H9 (cell line): Measurements from ENCODE around the gene CCDC33. TPM values are rescaled to one million over a fixed set of nuclear protein-coding genes. Genes with fewer than 3 reads are reported as not detected.

Source experiments
- DNase-seq: peaks from one replicate; pipeline ENCODE4 v3.0.0-alpha.2; 2017
- H2AFZ ChIP-seq: one replicate; pipeline ENCODE4 v1.6.1; 2013; ENCODE audit warnings: mild to moderate bottlenecking, low read length, control low read depth, moderate library complexity
- H2AK5ac ChIP-seq: 2 replicates; pipeline ENCODE4 v1.6.1; 2013; ENCODE audit warnings: low read length, control low read depth, mixed read lengths; ENCODE audit not compliant: insufficient read length
- H2BK120ac ChIP-seq: one replicate; pipeline ENCODE4 v1.6.1; 2013; ENCODE audit warnings: low read depth, mild to moderate bottlenecking, low read length, control low read depth, inconsistent platforms; ENCODE audit not compliant: poor library complexity, severe bottlenecking
- H2BK12ac ChIP-seq: 2 replicates; pipeline ENCODE4 v1.6.1; 2013; ENCODE audit warnings: low read length, control low read depth, mixed read lengths, low read depth; ENCODE audit not compliant: insufficient read length
- H2BK15ac ChIP-seq: 2 replicates; pipeline ENCODE4 v1.6.1; 2013; ENCODE audit warnings: low read depth, low read length, control low read depth
- H2BK20ac ChIP-seq: one replicate; pipeline ENCODE4 v1.6.1; 2013; ENCODE audit warnings: low read depth, mild to moderate bottlenecking, low read length, control low read depth, inconsistent platforms; ENCODE audit not compliant: poor library complexity, severe bottlenecking
- H2BK5ac ChIP-seq: 2 replicates; pipeline ENCODE4 v1.6.1; 2013; ENCODE audit warnings: low read length, control low read depth, mixed read lengths; ENCODE audit not compliant: insufficient read length
- H3K14ac ChIP-seq: 2 replicates; pipeline ENCODE4 v1.6.1; 2013; ENCODE audit warnings: low read length, control low read depth; ENCODE audit not compliant: insufficient read depth
- H3K18ac ChIP-seq: 2 replicates; pipeline ENCODE4 v1.6.1; 2013; ENCODE audit warnings: low read depth, mild to moderate bottlenecking, mixed read lengths, low read length, control low read depth; ENCODE audit not compliant: insufficient read length
- H3K23ac ChIP-seq: 2 replicates; pipeline ENCODE4 v1.6.1; 2013; ENCODE audit warnings: low read length, control low read depth, mixed read lengths, low read depth; ENCODE audit not compliant: insufficient read length
- H3K23me2 ChIP-seq: 2 replicates; pipeline ENCODE4 v1.6.1; 2013; ENCODE audit warnings: low read depth, mild to moderate bottlenecking, mixed read lengths, low read length, control low read depth; ENCODE audit not compliant: insufficient read length, poor library complexity, severe bottlenecking
- H3K27ac ChIP-seq: 2 replicates; pipeline ENCODE4 v1.5.1; 2013; ENCODE audit warnings: low read length, control low read depth, mixed read lengths, low read depth; ENCODE audit not compliant: insufficient read length
- H3K27me3 ChIP-seq: 2 replicates; pipeline ENCODE4 v1.6.1; 2013; ENCODE audit warnings: low read length, control low read depth, inconsistent platforms; ENCODE audit not compliant: insufficient read depth
- H3K4ac ChIP-seq: 2 replicates; pipeline ENCODE4 v1.6.1; 2013; ENCODE audit warnings: low read depth, mild to moderate bottlenecking, control low read depth, inconsistent platforms, low read length, moderate library complexity
- H3K4me1 ChIP-seq: 2 replicates; pipeline ENCODE4 v1.6.1; 2013; ENCODE audit warnings: low read length, control low read depth, inconsistent platforms; ENCODE audit not compliant: insufficient read depth
- H3K4me2 ChIP-seq: 2 replicates; pipeline ENCODE4 v1.6.1; 2013; ENCODE audit warnings: low read length, control low read depth, mixed read lengths; ENCODE audit not compliant: insufficient read length, insufficient read depth
- H3K56ac ChIP-seq: 2 replicates; pipeline ENCODE4 v1.6.1; 2013; ENCODE audit warnings: low read depth, mild to moderate bottlenecking, mixed read lengths, low read length, control low read depth; ENCODE audit not compliant: insufficient read length
- H3K79me1 ChIP-seq: 2 replicates; pipeline ENCODE4 v1.6.1; 2013; ENCODE audit warnings: low read depth, mild to moderate bottlenecking, moderate library complexity, low read length, control low read depth, inconsistent platforms; ENCODE audit not compliant: insufficient read depth, poor library complexity, severe bottlenecking
- H3K79me2 ChIP-seq: 2 replicates; pipeline ENCODE4 v1.6.1; 2013; ENCODE audit warnings: low read length, control low read depth, inconsistent platforms; ENCODE audit not compliant: insufficient read depth
- H3K9ac ChIP-seq: 2 replicates; pipeline ENCODE4 v1.6.1; 2013; ENCODE audit warnings: low read length, control low read depth, mixed read lengths; ENCODE audit not compliant: insufficient read length; ENCODE audit errors: extremely low read depth
- H3K9me3 ChIP-seq: one replicate; pipeline ENCODE4 v1.6.1; 2013; ENCODE audit warnings: low read depth, low read length, inconsistent platforms; ENCODE audit not compliant: control insufficient read depth
- H3T11ph ChIP-seq: one replicate; pipeline ENCODE4 v1.6.1; 2013; ENCODE audit warnings: mild to moderate bottlenecking, low read length, control low read depth, inconsistent platforms
- H4K20me1 ChIP-seq: one replicate; pipeline ENCODE4 v1.6.1; 2013; ENCODE audit not compliant: control insufficient read depth, insufficient read length, insufficient read depth
- H4K5ac ChIP-seq: 2 replicates; pipeline ENCODE4 v1.6.1; 2013; ENCODE audit warnings: low read depth, mild to moderate bottlenecking, mixed read lengths, low read length, control low read depth; ENCODE audit not compliant: insufficient read length
- H4K8ac ChIP-seq: replicated peaks from 2 replicates; pipeline ENCODE4 v1.6.1; 2013; ENCODE audit warnings: low read length, control low read depth, mixed read lengths, low read depth; ENCODE audit not compliant: insufficient read length
- H4K91ac ChIP-seq: 2 replicates; pipeline ENCODE4 v1.6.1; 2013; ENCODE audit warnings: low read depth, mild to moderate bottlenecking, moderate library complexity, mixed read lengths, low read length, control low read depth; ENCODE audit not compliant: insufficient read length
- H3K27ac Mint-ChIP-seq, 3 experiments: 2 replicates in 2 of 3; 3 replicates in 1 of 3; pipeline ENCODE4 v1.8.0; 2020 to 2021; ENCODE audit warnings: mixed read lengths in 3 of 3, mild to moderate bottlenecking in 1 of 3, moderate library complexity in 1 of 3
- H3K27me3 Mint-ChIP-seq: 2 replicates; pipeline ENCODE4 v1.8.0; 2021; ENCODE audit warnings: low read depth, mild to moderate bottlenecking, moderate library complexity, mixed read lengths
- H3K36me3 Mint-ChIP-seq, 3 experiments: 2 replicates in 2 of 3; 3 replicates in 1 of 3; pipeline ENCODE4 v1.8.0; 2020 to 2021; ENCODE audit warnings: low read depth in 3 of 3, mixed read lengths in 3 of 3; ENCODE audit not compliant: insufficient read depth in 1 of 3
- H3K4me1 Mint-ChIP-seq, 2 experiments: 2 replicates each; pipeline ENCODE4 v1.8.0; 2020; ENCODE audit warnings: mixed read lengths in 2 of 2
- H3K4me3 Mint-ChIP-seq, 2 experiments: 2 replicates in 1 of 2; 3 replicates in 1 of 2; pipeline ENCODE4 v1.8.0; 2020 to 2021; ENCODE audit warnings: mild to moderate bottlenecking in 2 of 2, mixed read lengths in 2 of 2, moderate library complexity in 1 of 2
- H3K9me3 Mint-ChIP-seq, 2 experiments: 2 replicates in 1 of 2; 3 replicates in 1 of 2; pipeline ENCODE4 v1.8.0; 2020; ENCODE audit warnings: mild to moderate bottlenecking in 2 of 2, mixed read lengths in 2 of 2, moderate library complexity in 1 of 2
- CTCF ChIP-seq: fragments of 200-600 bp; sonication (generic); conservative IDR thresholded peaks from 3 replicates; pipeline ENCODE4 v1.8.0; 2021; ENCODE audit warnings: antibody characterized with exemption, mild to moderate bottlenecking
- WGBS: extraction: QIAGEN DNeasy Blood & Tissue Kit; methylation state at CpG from one replicate; pipeline ENCODE4 v1.1.7; 2013; ENCODE audit warnings: missing lambda C conversion rate, low lambda C conversion rate, mixed read lengths; ENCODE audit not compliant: insufficient read length; ENCODE audit errors: extremely low coverage; 5-methylcytosine and 5-hydroxymethylcytosine counted together
- total RNA-seq: library from RNA; stranded (reverse); gene quantifications from 2 replicates; pipeline ENCODE4 v1.2.1, GENCODE V29; 2021

The CCDC33 gene
- total RNA-seq, 1 experiment from 2014 or later = 4.6 TPM

- no peaks in the 10 kb centered on the region for H3K4me1 ChIP-seq
- Mint-ChIP-seq H3K9me3 (peaks cover 0 to 2% of the 10 kb centered on the region in 2 experiments; a peak in 2 of 5 replicates), H3K4me3 (peak overlapping the region in 1 of 2 experiments; percentile 55; a peak in 1 of 5 replicates)
Observed at GRCh38 chr15:74222240-74223119, 13.6 kb upstream of the CCDC33 start.

More at GRCh38 chr15:74222240-74223119, 13.6 kb upstream of the CCDC33 start:
- H3K14ac ChIP-seq = no peak overlapping the region
- no peak overlapping the region for H4K5ac ChIP-seq
- no peak for DNase-seq
- no peak overlapping the region for H2BK5ac ChIP-seq
- H2BK120ac ChIP-seq = no peak overlapping the region
- H3K23me2 ChIP-seq = peaks cover 5% of the 10 kb centered on the region
- no peaks in the 10 kb centered on the region for H3K9me3 ChIP-seq
- H3K18ac ChIP-seq = no peak overlapping the region
- no peak overlapping the region for H2BK12ac ChIP-seq
- no peak overlapping the region for H2BK15ac ChIP-seq
- no peak for TF ChIP-seq CTCF
- H3K27me3 ChIP-seq = peaks cover 25% of the 10 kb centered on the region; the same call in 1 of the 2 replicates
- no peak overlapping the region for H3K4ac ChIP-seq
- H2BK20ac ChIP-seq = no peak overlapping the region
- H3K4me1 Mint-ChIP-seq = peaks cover 48 to 64% of the 10 kb centered on the region in 2 experiments
- WGBS = no CpG with 5 or more reads among the region's 25 CpGs
- H3K9ac ChIP-seq = no peak overlapping the region
- H3K23ac ChIP-seq = no peak overlapping the region
- H3T11ph ChIP-seq = no peak overlapping the region
- no peak overlapping the region for H2AK5ac ChIP-seq
- no peak overlapping the region for H3K56ac ChIP-seq
- H3K27me3 Mint-ChIP-seq = peaks cover 88% of the 10 kb centered on the region
- no peaks in the 10 kb centered on the region for H3K79me2 ChIP-seq
- H4K20me1 ChIP-seq = no peaks in the 10 kb centered on the region
- H3K4me2 ChIP-seq = no peak overlapping the region
- no peaks in the 10 kb centered on the region for H3K79me1 ChIP-seq
- H3K36me3 Mint-ChIP-seq = peaks cover 0 to 2% (median 0%) of the 10 kb centered on the region in 3 experiments; a peak in 1 of 7 replicates
- no peak overlapping the region for H3K27ac Mint-ChIP-seq
- no peak overlapping the region for H4K8ac ChIP-seq
- no peak overlapping the region for H2AFZ ChIP-seq
- no peak overlapping the region for H4K91ac ChIP-seq
- no peak overlapping the region for H3K27ac ChIP-seq
